ENCODE measurements around the gene APRT. TPM values are rescaled to one million over a fixed set of nuclear protein-coding genes. Genes with fewer than 3 reads are reported as not detected.

APRT gene
- total RNA-seq, 1 experiment from 2014 or later, result 134 TPM

GRCh38 chr16:88763502-88764053 lies 48.1 kb downstream of the APRT start:
- ChIA-PET POLR2A (ENCODE audit: low non-redundant PET) (no interaction called here), CTCF (no interaction called here)
- Histone ChIP-seq H3K9me3 (ENCODE audit: low read depth, low read length, poor library complexity, severe bottlenecking) (no peaks in the 10 kb centered on the region), H3K4me3 (ENCODE audit: low read depth, low read length, poor library complexity, severe bottlenecking) (no peak overlapping the region), H3K27ac (ENCODE audit: low read depth, low read length, poor library complexity, severe bottlenecking) (no peak overlapping the region), H3K4me1 (ENCODE audit: insufficient read depth, low read length, poor library complexity, severe bottlenecking) (peaks cover 12% of the 10 kb centered on the region), H3K27me3 (replicated peaks; ENCODE audit: insufficient read depth, low read depth, low read length, poor library complexity) (no peaks in the 10 kb centered on the region), H3K36me3 (ENCODE audit: insufficient read depth, low read length, poor library complexity, severe bottlenecking) (peaks cover 4% of the 10 kb centered on the region)
- no peak for DNase-seq (ENCODE audit: low spot score)
- BruUV-seq (replicated peaks), result no TSS peak
- intact Hi-C loops (cut with micrococcal nuclease; ENCODE audit: unreplicated experiment), result no loop called here
- no peak for TF ChIP-seq EZH2 (IDR thresholded peaks at IDR 0.05; ENCODE audit: borderline replicate concordance, low read depth, low read length, poor library complexity, severe bottlenecking)
- no peak for TF ChIP-seq CTCF (conservative IDR thresholded peaks at IDR 0.05; ENCODE audit: low read depth, low read length)

GRCh38 chr16:88762941-88763340 lies 48.8 kb downstream of the APRT start:
- H3K36me3 ChIP-seq (ENCODE audit: insufficient read depth, low read length, poor library complexity, severe bottlenecking), result peaks cover 4% of the 10 kb centered on the region
- no peaks in the 10 kb centered on the region for H3K27me3 ChIP-seq (replicated peaks; ENCODE audit: insufficient read depth, low read depth, low read length, poor library complexity)
- H3K9me3 ChIP-seq (ENCODE audit: low read depth, low read length, poor library complexity, severe bottlenecking), result no peaks in the 10 kb centered on the region
- POLR2A ChIA-PET (ENCODE audit: low non-redundant PET), result no interaction called here
- DNase-seq (ENCODE audit: low spot score), result no peak
- intact Hi-C loops (cut with micrococcal nuclease; ENCODE audit: unreplicated experiment), result no loop called here
- H3K27ac ChIP-seq (ENCODE audit: low read depth, low read length, poor library complexity, severe bottlenecking), result no peak overlapping the region
- BruUV-seq (replicated peaks), result no TSS peak
- CTCF ChIA-PET, result no interaction called here
- TF ChIP-seq EZH2 (IDR thresholded peaks at IDR 0.05; ENCODE audit: borderline replicate concordance, low read depth, low read length, poor library complexity, severe bottlenecking) (no peak), CTCF (conservative IDR thresholded peaks at IDR 0.05; ENCODE audit: low read depth, low read length) (no peak)
- H3K4me3 ChIP-seq (ENCODE audit: low read depth, low read length, poor library complexity, severe bottlenecking), result no peak overlapping the region
- peaks cover 6% of the 10 kb centered on the region for H3K4me1 ChIP-seq (ENCODE audit: insufficient read depth, low read length, poor library complexity, severe bottlenecking)

- Histone ChIP-seq H3K9me3 (ENCODE audit: low read depth, low read length, poor library complexity, severe bottlenecking) (no peaks in the 10 kb centered on the region), H3K4me3 (ENCODE audit: low read depth, low read length, poor library complexity, severe bottlenecking) (no peak overlapping the region), H3K4me1 (ENCODE audit: insufficient read depth, low read length, poor library complexity, severe bottlenecking) (no peaks in the 10 kb centered on the region), H3K27me3 (replicated peaks; ENCODE audit: insufficient read depth, low read depth, low read length, poor library complexity) (no peaks in the 10 kb centered on the region), H3K36me3 (ENCODE audit: insufficient read depth, low read length, poor library complexity, severe bottlenecking) (peaks cover 4% of the 10 kb centered on the region), H3K27ac (ENCODE audit: low read depth, low read length, poor library complexity, severe bottlenecking) (no peak overlapping the region)
- intact Hi-C loops (cut with micrococcal nuclease; ENCODE audit: unreplicated experiment), result no loop called here
- DNase-seq (ENCODE audit: low spot score), result no peak
- BruUV-seq (replicated peaks), result no TSS peak
- ChIA-PET POLR2A (ENCODE audit: low non-redundant PET) (no interaction called here), CTCF (no interaction called here)
- TF ChIP-seq EZH2 (IDR thresholded peaks at IDR 0.05; ENCODE audit: borderline replicate concordance, low read depth, low read length, poor library complexity, severe bottlenecking) (no peak), CTCF (conservative IDR thresholded peaks at IDR 0.05; ENCODE audit: low read depth, low read length) (no peak)
Measured at GRCh38 chr16:88762258-88762870, 49.4 kb downstream of the APRT start.
